ENCODE results near the gene CUL7.

DNA sequence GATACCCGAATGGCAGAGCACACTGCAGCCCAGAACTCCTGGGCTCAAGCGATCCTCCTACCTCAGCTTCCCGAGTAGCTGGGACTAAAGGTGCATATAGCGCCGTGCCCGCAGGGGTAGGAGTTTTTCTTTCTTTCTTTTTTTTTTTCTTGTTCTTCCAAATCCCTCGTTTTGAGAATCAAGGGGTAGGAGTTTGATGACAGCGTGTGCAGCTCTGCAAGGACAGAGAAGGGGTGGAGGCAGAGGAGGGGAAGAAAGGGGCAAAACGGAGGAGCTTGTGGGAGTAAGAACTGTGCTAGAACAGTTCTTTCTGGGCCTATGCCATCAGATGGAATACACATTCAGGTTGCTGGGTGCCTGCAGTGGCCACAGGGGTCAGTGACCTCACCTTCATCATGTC, 16.9 kb downstream of the CUL7 start:
- TF ChIP-seq, protein P1, sequence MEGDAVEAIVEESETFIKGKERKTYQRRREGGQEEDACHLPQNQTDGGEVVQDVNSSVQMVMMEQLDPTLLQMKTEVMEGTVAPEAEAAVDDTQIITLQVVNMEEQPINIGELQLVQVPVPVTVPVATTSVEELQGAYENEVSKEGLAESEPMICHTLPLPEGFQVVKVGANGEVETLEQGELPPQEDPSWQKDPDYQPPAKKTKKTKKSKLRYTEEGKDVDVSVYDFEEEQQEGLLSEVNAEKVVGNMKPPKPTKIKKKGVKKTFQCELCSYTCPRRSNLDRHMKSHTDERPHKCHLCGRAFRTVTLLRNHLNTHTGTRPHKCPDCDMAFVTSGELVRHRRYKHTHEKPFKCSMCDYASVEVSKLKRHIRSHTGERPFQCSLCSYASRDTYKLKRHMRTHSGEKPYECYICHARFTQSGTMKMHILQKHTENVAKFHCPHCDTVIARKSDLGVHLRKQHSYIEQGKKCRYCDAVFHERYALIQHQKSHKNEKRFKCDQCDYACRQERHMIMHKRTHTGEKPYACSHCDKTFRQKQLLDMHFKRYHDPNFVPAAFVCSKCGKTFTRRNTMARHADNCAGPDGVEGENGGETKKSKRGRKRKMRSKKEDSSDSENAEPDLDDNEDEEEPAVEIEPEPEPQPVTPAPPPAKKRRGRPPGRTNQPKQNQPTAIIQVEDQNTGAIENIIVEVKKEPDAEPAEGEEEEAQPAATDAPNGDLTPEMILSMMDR (conservative IDR thresholded peaks at IDR 0.05 in 1 of 2, IDR thresholded peaks at IDR 0.05 in 1 of 2; ENCODE audit: low read depth in 1 of 2, low read length in 2 of 2): no peak
- no peak for TF ChIP-seq EZH2 (IDR thresholded peaks at IDR 0.05; ENCODE audit: low read length, missing control alignments)
